GM19193 (cell line): ENCODE measurements around the gene JHY.

Experiments
- POLR2A ChIP-seq: IDR thresholded peaks from 4 replicates; pipeline ENCODE4 v1.6.1; 2011; ENCODE audit not compliant: insufficient read depth, insufficient read length; ENCODE audit errors: extremely low read depth

The JHY gene

DNA sequence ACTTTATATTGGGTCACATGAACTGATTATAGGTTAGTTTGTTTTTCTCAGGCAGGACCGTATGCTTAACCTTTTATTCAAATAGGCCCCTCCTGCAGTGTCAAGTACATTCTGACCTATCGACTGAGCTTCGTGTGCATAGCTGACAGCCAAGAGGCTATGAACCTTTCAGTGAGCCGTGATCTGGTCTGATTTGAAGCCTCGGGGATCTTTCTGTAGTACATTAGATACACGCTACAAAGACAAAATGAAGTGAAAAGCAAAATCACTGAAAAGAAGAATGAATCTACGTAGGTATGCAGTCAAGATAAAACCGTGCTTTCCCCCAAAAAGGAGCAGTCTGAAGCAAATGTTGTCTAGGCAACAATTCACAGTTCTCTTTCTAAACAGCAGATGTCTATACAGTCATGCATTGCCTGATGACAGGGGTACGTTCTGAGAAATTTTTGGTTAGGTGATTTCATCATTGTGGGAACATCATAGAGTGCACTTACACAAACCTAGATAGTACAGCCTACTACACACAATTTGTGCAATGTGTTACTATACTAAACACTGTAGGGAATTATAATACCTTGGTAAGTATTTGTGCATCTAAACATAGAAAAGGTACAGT is 18.1 kb downstream of the JHY start:
- TF ChIP-seq POLR2A, result no peak

DNA sequence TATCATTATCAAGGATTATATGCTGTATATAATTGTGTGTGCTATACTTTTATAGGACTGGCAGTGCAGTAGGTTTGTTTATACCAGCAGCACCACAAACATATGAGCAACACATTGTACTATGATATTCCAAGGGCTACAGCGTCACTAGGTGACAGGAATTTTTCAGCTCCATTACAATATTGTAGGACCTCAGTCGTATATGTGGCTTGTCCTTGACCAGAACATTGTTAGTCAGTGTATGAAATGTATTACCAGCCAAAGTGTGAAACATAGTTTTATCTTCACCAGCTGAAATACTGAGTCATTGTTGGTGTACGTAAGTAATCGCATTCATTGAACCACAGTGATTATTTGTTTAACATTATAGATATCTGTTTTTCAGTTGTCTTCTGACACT is 20.4 kb downstream of the JHY start:
- TF ChIP-seq POLR2A, result no peak

GRCh38 chr11:122910775-122911174 is 28.2 kb downstream of the JHY start:
- no peak for TF ChIP-seq POLR2A

DNA sequence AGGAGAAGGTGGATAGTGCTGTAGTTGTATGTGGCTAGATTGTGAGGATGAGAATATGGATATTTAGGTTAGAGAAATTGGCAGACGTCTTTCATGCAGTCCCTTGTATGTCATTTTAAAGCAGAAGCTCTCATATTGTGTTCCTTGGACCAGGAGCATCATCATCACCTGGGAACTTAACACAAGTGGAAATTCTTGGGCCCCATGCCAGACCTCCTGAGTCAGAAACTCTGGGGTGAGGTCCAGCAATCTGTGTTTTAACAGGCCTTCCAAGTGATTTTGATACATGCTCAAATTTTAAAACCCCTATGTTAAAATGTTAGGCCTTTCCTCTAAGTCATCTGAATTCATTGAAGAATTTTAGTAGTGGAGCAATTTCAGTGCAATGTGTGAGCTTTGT is 34.8 kb downstream of the JHY start:
- TF ChIP-seq POLR2A, result no peak

GRCh38 chr11:122918734-122919133 is 36.2 kb downstream of the JHY start:
- TF ChIP-seq POLR2A, result no peak

DNA sequence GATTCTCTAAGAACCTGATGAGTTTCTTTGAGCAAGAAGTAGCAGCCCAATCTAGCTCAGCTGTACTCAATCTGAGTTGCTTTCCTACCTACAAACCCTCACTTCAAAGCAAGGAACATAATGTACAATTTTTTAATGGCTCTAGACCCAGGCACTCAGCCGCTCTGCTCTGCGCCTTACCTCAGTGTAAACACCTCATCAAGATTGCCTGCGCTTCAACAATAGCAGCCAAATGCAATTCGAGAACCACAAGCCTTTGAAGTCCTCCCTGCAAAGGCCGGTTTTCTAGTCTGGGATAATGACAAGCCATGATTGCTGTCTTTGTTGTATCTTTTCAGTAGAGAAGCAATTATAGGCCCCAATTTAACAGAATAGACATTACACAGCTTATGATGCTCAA is 38.0 kb downstream of the JHY start:
- no peak for TF ChIP-seq POLR2A

DNA sequence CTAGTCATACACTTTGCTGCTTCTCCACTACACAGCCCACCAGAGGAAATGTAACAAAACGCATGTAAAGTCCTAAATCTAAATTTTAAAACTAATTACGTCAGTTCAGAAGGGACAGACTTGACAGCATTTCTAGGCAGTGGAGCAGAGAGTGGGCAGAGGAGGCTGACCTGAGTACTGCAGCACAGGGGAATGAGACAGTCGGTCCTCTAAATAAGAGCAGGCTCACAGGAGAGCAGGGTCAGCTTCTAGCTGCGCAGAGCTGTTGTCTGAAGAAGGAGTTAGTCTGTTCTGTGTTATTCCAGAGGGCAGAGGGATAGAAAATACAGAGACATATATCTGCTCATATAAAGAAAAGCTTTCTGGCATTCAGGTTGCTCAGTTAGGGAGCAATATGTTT is 40.3 kb downstream of the JHY start:
- TF ChIP-seq POLR2A, result no peak

GRCh38 chr11:122923302-122923701 is 40.7 kb downstream of the JHY start:
- TF ChIP-seq POLR2A, result no peak

DNA sequence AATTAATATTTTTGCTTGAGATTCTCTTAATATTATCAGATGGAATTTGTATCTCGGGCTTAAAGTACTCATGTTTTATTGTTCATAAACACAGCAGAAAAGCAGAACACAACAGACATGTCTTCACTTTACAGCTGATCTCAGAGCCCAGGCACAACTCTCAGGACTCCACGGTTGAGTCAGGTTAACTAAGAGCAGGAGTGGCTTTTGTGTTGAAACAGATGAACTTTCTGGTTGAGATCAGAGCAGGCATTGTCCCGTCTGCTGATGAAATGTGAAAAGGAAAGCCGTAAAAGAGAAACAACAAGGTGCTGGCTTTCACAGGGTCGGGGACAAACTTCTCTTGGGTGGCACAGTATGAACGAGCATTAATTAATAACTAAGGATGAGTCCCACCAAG is 49.0 kb downstream of the JHY start:
- TF ChIP-seq POLR2A, result no peak

DNA sequence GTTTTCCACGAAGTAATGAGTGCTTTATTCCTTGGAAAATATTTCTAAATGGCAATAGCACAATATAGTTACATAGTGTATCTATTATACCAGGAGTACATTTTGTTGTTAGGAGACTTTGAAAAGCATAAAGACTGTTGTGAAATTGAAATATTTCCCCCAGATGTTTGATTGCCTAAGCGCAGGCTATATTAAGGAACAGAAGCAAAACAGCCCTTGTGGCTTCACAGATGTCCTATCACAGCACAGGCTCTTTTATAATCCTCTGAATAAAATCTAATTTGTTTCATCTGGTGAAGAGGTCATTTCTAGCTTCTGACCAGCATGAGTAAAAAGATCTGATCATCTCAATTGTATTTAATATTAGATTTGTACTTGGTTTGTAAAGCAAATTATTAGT is 50.9 kb downstream of the JHY start:
- no peak for TF ChIP-seq POLR2A

- no peak for TF ChIP-seq POLR2A
Observed at GRCh38 chr11:122937983-122938382, 55.4 kb downstream of the JHY start.

DNA sequence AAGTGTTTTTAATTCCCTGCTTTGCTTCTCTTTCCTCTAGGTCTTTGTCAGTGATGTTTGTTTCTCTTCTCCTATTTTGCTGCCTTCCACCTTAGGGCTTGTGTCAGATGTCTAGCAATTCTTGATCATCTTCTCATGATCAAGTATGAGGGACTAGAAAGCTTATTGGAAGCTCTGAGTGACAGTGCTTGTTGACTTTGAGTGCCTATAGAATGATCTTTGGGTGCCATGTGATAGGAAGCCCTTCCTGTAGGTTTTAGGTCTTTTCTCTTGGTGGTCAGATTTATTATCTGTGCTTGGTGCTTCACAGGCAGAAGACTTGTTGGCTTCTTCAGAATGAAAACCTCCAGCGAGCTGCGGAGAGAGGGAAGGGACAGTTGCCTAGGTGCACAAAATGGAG is 56.0 kb downstream of the JHY start:
- no peak for TF ChIP-seq POLR2A

- TF ChIP-seq POLR2A, result no peak
Observed at GRCh38 chr11:122951211-122951610, 68.7 kb downstream of the JHY start.

DNA sequence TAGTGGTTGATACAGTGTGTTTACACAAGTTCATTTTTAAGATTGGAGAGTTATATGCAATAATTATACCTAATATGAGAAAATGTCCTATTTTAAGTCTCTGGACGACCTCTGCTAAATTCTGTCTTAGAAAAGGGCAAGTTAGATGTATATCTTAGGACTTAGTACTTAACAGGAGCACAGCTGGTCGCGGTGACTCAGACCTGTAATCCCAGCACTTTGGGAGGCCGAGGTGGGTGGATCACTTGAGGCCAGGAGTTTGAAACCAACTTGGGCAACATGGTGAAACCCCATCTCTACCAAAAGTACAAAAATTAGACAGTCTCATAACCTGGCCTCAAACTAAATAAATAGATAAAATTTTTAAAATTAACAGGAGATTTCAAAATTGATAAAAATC is 71.9 kb downstream of the JHY start:
- no peak for TF ChIP-seq POLR2A

DNA sequence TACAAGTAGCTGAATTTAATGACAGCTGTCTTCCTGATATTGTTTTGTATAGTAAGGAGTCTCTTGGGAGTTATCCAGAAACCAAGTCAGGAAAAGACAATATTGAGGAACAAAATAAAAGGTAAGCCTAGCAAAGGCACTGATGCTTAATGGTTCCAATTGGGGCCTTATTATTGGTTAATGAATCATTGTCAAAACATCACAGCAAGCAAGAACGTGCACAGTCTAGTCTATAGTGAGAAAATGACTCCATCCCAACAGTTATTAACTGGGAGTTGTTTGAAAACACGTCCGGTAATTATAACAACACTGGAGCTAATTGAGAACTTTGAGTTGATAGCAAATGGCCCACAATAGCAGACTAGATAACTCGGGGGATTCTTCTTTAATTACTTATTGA is 81.4 kb downstream of the JHY start:
- no peak for TF ChIP-seq POLR2A

- no peak for TF ChIP-seq POLR2A
Observed at GRCh38 chr11:122976061-122976733, 93.6 kb downstream of the JHY start.
